Measurements from ENCODE around the gene GAGE10. TPM values are rescaled to one million over a fixed set of nuclear protein-coding genes. Genes with fewer than 3 reads are reported as not detected.

GAGE10 gene
- total RNA-seq, 6 experiments from 2014 or later, result not detected

GRCh38 chrX:49263631-49264030 is 39.8 kb upstream of the GAGE10 start:
- ATAC-seq (no peak), DNase-seq (no peak)
- Histone ChIP-seq H3K27ac (no peak overlapping the region), H3K27me3 (no peaks in the 10 kb centered on the region), H3K36me3 (no peaks in the 10 kb centered on the region), H3K4me3 (no peak overlapping the region), H3K9me3 (no peaks in the 10 kb centered on the region), H3K4me1 (no peaks in the 10 kb centered on the region)
- WGBS (ENCODE audit: insufficient coverage, low coverage, low lambda C conversion rate, missing lambda C conversion rate), result 56% methylated on average over 10 of the region's 10 CpGs
- TF ChIP-seq POLR2A (IDR thresholded peaks at IDR 0.05), result no peak
- TF ChIP-seq CTCF (IDR thresholded peaks at IDR 0.05), result no peak
- intact Hi-C loops (cut with DNase I), result no loop called here

GRCh38 chrX:49264460-49264859 is 39.0 kb upstream of the GAGE10 start, which contains the start of gene FOXP3:
FOXP3 (minus strand) TSS chrX:49264710; CDS start chrX:49258505, 6,205 bp downstream.
- no peaks in the 10 kb centered on the region for H3K4me1 ChIP-seq
- no peaks in the 10 kb centered on the region for H3K27me3 ChIP-seq
- ATAC-seq (no peak), DNase-seq (no peak)
- no peak within 1 kb of the TSS for H3K4me3 ChIP-seq
- H3K9me3 ChIP-seq, result no peaks in the 10 kb centered on the region
- TF ChIP-seq POLR2A (IDR thresholded peaks at IDR 0.05) (no peak), CTCF (IDR thresholded peaks at IDR 0.05) (no peak)
- intact Hi-C loops (cut with DNase I), result no loop called here
- H3K36me3 ChIP-seq, result no peaks in the 10 kb centered on the region
- no peak within 1 kb of the TSS for H3K27ac ChIP-seq
- WGBS (ENCODE audit: insufficient coverage, low coverage, low lambda C conversion rate, missing lambda C conversion rate), result 74% methylated on average over 10 of the region's 11 CpGs

GRCh38 chrX:49266523-49267445 is 36.7 kb upstream of the GAGE10 start:
- peak in 1 of 4 donors; percentile 1 for ATAC-seq

GRCh38 chrX:49268702-49269009 is 34.8 kb upstream of the GAGE10 start:
- ATAC-seq, result no peak
- Histone ChIP-seq H3K36me3 (no peaks in the 10 kb centered on the region), H3K4me3 (peak overlapping the region; percentile 26 to 70 (median 28)), H3K9me3 (no peaks in the 10 kb centered on the region), H3K27ac (peak overlapping the region; percentile 45 to 91 (median 68)), H3K27me3 (no peaks in the 10 kb centered on the region), H3K4me1 (peaks cover 0 to 15% (median 0%) of the 10 kb centered on the region in 4 donors)
- TF ChIP-seq POLR2A (IDR thresholded peaks at IDR 0.05), result no peak
- no peak for TF ChIP-seq CTCF (IDR thresholded peaks at IDR 0.05)
- 21% methylated on average over 3 of the region's 4 CpGs for WGBS (ENCODE audit: insufficient coverage, low coverage, low lambda C conversion rate, missing lambda C conversion rate)
- DNase-seq, result no peak
- intact Hi-C loops (cut with DNase I), result no loop called here

More at GRCh38 chrX:49266523-49267445, 36.7 kb upstream of the GAGE10 start:
- Histone ChIP-seq H3K4me1 (peaks cover 0 to 11% (median 0%) of the 10 kb centered on the region in 4 donors), H3K36me3 (no peaks in the 10 kb centered on the region), H3K27ac (peak overlapping the region in 1 of 3 donors; percentile 21), H3K9me3 (no peaks in the 10 kb centered on the region), H3K4me3 (no peak overlapping the region), H3K27me3 (no peaks in the 10 kb centered on the region)
- DNase-seq, result no peak
- 53% methylated on average over 8 of the region's 10 CpGs for WGBS (ENCODE audit: insufficient coverage, low coverage, low lambda C conversion rate, missing lambda C conversion rate)
- intact Hi-C loops (cut with DNase I), result no loop called here
- no peak for TF ChIP-seq CTCF (IDR thresholded peaks at IDR 0.05)
- TF ChIP-seq POLR2A (IDR thresholded peaks at IDR 0.05), result no peak

Measured in right lobe of liver (tissue), 6 donors.